GM19238 (cell line): ENCODE data around the gene NMRK2.
"Not testable (repeated sequence)": the region's sequence is repeated elsewhere in the genome, so short reads cannot be mapped to it uniquely, and the experiment has no call there.

ENCODE experiments used
- DNase-seq: peaks from one replicate; pipeline ENCODE4 v3.0.0; 2011; ENCODE audit warnings: low spot score; ENCODE audit not compliant: insufficient read length

Gene NMRK2

DNA sequence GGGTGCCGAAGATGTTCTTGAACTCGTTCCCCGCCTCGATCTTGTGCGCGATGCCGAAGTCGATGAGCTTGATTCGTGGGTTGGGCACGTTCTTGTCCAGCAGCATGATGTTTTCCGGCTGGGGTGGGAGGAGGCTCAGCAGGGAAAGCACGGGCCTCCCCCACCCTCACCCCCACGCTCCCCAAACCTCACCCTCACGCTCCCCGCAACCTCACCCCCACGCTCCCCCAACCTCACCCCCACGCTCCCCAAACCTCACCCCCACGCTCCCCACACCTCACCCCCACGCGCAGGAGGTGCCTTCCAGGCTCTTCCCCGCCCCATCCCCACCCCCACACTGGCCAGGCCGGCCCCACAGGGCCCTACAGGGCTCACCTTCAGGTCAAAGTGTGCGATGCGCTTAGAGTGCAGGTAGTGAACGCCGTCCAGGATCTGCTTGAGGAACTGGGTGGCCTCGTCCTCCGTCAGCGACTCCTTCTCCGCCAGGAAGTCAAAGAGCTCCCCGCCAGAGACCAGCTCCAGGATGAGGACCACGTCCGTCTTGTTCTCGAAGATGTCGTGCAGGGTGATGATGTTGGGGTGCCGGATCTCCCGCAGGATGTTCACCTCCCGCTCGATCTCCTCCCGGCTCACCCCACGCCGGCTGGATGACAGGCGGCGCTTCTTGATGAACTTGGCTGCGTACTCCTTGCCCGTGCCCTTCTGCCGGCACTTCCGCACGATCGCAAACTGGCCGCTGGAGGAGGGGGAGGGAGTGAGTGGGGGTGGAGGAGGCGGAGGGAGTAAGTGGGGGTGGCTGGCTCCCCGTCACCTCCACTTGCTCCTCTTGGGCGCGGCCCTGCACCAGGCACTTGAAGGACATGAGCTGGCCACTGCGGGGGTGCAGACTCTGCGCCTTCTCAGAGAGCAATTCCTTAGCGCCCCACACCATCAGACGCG, 31.7 kb downstream of the NMRK2 start:
- DNase-seq, result no peak

- DNase-seq, result no peak
These were observed 33.5 kb downstream of the NMRK2 start for GRCh38 chr19:3966051-3967017.

DNA sequence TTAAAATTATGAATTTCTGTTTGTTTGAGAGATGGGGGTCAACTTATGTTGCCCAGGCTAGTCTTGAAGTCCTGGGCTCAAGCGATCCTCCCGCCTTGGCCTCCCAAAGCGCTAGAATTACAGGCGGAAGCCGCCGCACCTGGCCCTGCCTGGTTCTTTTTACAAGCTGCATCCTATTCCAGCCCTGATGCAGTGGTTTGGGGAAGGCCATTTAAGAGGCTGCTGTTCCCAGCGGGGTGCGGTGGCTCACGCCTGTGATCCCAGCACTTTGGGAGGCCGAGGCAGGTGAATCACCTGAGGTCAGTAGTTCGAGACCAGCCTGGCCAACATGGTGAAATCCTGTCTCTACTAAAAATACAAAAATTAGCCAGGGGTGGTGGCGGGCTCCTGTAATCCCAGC, 35.1 kb downstream of the NMRK2 start:
- not testable (repeated sequence) for DNase-seq

DNA sequence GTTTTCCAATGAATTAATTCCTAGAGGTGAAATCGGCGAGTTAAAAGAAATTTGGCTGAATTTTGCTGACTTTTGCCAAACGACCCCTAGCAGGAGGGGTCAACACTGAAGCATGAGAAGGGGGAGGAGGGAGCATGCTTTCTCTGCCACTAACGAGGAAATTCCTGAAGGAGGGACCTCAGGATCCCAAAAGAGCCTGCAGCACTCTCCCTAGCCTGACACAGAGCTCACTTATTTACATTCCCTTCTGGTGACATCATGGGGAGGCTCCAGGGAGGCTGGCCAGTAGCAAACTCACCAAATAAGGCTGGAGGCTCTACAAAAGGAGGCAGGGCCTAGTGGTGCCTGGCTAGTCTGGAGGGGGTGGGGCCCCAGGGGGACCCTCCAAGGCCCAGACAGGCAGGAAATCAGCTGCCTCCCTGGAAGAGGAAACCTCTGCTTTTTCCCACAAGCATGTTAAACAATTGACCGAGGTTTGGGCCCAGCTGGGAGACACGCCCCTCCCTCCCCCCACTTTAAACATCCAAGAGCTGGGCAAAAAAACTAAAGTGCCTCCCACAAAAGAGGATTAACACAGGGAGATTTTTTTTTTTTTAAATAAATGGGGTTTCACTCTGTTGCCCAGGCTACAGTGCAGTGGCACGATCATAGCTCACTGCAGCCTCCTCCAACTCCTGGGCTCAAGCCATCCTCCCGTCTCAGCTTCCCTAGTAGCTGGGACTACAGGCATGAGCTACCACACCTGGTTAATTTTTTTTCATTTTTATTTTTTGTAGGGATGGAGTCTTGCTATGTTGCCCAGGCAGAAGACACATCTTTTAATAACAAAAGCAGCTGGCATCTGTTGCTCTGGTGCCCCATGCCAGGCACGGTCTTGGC, 35.9 kb downstream of the NMRK2 start:
- no peak for DNase-seq

- DNase-seq, result no peak
These were observed 36.8 kb downstream of the NMRK2 start for GRCh38 chr19:3969435-3970312.

DNA sequence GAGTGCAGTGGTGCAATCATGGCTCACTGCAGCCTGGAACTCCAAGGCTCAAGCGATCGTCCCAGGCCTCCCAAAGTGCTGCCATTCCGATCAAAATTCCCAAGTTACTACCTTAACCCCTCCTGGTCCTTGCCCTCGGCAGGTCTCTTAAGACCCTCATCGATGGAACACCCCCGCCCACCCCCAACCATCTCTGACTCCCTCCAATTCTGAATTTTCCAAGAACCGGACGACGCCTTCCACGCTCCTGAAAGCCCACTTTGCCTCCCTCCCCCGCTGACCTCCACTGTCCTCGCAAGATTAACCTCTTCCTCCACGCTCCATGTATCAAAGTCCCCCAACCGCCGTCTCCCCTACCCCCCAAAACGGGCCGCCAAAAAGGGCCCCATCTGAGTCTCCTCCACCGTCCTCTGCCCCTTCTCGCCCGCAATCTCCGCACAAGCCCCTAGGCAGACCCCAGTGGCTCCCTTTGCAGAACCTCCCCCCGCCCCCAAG, 37.5 kb downstream of the NMRK2 start:
- no peak for DNase-seq

DNA sequence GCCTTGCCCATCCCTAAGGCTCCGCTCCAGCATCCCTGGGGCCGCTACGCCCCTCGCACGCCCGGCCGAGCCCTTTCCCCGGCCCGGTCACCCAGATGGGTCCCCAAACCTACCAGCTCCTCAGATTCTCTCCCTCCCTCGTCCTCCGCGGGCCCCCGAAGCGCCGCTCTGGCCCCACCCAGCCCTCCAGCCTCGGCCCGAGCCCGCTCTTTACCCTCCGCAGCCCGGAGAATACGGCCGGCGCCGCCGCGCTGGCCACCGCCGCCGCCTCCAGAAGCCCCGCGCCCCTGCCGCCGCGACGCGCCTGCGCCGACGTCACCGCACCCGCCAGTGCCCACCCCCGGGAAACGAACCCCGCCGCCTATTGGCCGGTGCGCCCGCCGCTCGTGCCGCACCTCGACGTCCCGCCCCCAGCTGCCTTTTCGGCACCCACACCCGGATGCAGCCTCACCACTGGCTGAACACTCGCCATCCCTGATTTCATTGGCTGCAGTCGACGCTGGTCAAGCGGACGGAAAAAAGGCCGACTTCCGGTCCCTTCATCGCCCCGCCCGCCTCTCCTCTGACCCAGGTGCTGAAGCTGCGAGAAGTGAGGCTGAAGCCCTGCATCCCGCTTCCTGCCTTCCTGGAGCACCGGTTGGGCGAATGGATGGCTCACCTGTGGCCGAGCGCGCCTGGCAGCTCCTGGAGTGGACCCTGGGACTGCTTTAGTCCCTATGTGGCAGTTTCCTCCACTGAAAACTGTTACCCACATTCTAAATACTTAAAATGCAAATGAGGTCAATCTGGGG, 38.1 kb downstream of the NMRK2 start, which contains the start of gene DAPK3:
DAPK3 (minus strand) TSS at position 292 of the 791 bp plus-strand sequence. CDS start 1,364 bp downstream, outside the sequence.
- DNase-seq, result peak; percentile 98

GRCh38 chr19:3975144-3975543, 42.3 kb downstream of the NMRK2 start:
- DNase-seq, result no peak

- DNase-seq, result no peak
These were observed 42.8 kb downstream of the NMRK2 start for GRCh38 chr19:3975637-3976087.

DNA sequence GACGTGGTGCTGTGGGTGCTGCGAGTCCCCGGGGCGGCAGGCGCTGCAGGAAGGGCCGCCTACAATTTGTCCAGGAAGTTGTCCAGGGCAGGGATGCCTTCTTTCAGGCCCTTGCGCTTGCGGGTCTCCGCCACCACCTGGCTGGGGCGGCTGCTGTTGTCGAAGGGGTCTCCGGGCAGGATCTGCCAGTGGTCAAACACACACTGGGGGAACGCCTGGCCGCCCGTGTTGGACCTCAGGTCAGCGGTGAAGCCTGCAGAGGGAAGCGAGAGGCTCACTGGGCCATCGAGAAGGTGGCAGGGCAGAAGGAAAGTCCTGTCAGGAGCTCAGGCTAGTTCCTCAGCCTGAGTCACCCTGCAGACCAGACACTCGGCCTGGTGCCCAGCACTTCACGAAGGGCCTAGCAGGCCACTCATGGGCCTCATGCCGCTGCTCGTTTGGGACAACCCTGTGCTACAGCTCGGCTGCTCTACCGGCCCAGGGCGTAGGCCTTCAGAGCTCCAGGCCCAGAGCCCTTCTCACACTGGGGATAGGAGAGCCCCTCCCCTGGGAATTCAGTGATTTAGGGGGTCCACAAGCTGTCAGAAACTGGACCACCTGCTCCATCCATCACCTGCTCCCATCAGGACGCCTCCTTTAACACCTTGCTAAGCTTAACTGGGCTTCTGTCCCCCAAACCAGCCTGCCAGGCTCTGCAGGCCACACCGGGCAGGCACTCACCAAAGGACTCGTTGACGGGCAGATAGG, 43.8 kb downstream of the NMRK2 start:
- no peak for DNase-seq

- DNase-seq, result no peak
These were observed 44.6 kb downstream of the NMRK2 start for GRCh38 chr19:3977242-3978143.

GRCh38 chr19:3978145-3978544, 45.3 kb downstream of the NMRK2 start:
- DNase-seq, result no peak

DNA sequence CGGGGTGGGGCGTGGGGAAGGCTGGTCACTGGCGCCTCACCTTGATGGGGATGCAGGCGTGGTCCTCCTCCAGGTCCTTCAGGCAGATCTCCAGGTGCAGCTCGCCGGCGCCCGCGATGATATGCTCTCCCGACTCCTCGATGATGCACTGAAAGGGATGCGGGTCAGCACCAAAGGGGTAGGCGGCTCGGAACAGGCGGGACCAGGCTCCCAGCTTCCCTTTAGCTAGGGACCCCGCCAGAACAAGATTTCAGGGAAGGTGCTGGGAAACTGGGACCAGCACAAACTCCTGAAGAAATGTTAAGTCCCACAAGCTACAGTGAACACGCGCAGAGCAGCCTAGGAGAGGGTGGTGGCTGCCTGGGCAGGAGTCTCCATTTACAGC, 46.4 kb downstream of the NMRK2 start:
- no peak for DNase-seq

- no peak for DNase-seq
These were observed 46.9 kb downstream of the NMRK2 start for GRCh38 chr19:3979674-3980352.

DNA sequence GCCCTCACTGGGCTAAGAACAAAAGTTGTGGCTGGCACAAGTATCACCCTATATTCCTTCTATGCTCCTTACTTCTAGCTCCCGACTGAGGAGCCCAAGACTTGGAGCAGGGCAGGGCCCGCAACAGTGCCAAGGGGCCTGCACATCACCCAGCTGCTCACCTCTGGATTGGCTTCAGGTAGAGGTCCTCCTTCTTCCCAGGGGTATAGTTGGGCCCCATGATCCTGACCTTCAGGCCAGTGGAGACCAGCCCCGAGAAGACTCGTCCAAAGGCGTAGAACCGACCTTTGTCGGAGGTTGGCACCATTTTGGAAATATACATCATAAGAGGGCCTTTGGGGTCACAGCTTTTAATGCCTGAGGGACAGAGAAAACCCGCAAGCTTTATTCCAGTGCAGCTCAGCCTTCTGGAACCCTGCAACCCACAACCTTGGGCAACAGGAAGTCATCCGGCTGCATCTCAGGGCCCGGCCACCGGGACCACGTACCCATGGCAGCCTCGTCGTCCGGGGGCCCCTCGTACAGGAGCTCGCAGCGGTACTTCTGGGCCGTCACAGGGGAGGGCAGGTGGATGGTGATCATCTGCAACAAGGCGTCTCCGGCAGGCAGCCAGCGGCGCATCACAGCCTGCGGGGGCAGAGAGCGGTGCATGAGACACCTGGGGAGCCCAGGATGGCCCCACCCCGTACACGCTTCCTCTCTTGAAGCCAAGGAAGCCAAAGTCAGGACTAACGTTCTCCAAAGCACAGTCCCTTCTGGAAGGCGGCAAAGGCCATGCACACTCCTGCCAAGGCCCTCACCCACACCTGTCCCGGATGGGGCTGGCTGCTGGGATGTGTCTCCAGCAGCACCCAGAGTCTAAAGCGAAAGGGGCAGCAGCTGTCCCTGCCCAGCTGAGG, 47.7 kb downstream of the NMRK2 start:
- DNase-seq, result no peak

DNA sequence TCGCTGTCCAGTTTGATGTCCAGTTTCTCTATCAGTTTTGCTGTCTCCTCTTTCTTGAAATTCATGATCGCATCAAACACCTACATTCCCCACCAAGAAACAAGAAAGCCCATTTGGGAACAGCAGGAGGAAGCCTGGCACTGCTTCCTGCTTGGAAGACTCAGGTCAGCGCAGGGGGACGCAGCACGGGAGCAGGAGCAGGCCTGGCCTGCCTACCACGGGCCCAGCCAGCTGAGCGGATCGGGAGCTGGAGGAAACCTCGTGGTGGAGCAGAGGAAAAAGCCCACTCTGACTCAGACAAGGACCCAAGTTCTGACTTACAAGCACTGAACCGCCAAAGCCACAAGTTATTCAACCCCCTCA, 48.5 kb downstream of the NMRK2 start:
- DNase-seq, result no peak
